ENCODE data around the gene TSKU. TPM values are rescaled to one million over a fixed set of nuclear protein-coding genes. Genes with fewer than 3 reads are reported as not detected.

TSKU gene
- total RNA-seq, 1 experiment from 2014 or later = 20.1 TPM

- intact Hi-C loops (cut with micrococcal nuclease) = no loop called here
- Mint-ChIP-seq H3K9me3 (ENCODE audit: unreplicated experiment) (no peaks in the 10 kb centered on the region), H3K27me3 (ENCODE audit: insufficient read depth, unreplicated experiment) (no peaks in the 10 kb centered on the region), H3K4me3 (ENCODE audit: unreplicated experiment) (no peak overlapping the region), H3K36me3 (ENCODE audit: insufficient read depth, unreplicated experiment) (no peaks in the 10 kb centered on the region), H3K4me1 (ENCODE audit: insufficient read depth, unreplicated experiment) (peaks cover 27% of the 10 kb centered on the region), H3K27ac (ENCODE audit: low read depth, unreplicated experiment) (no peak overlapping the region)
- no TSS peak for BruUV-seq (replicated peaks)
- no peak for DNase-seq (ENCODE audit: unreplicated experiment)
- TF ChIP-seq CTCF (IDR thresholded peaks at IDR 0.05; ENCODE audit: unreplicated experiment) = no peak
- POLR2A ChIA-PET = interaction anchor here (0.6 kb wide), 1 partner anchor 70 kb away, joined by 3 read pairs; no protein-coding TSS in a partner anchor
- CTCF ChIA-PET = no interaction called here
These were observed 39.2 kb downstream of the TSKU start for GRCh38 chr11:76822406-76822805.

GRCh38 chr11:76823481-76824028, 40.4 kb downstream of the TSKU start:
- Mint-ChIP-seq H3K27ac (ENCODE audit: low read depth, unreplicated experiment) (peak overlapping the region; percentile 67), H3K4me1 (ENCODE audit: insufficient read depth, unreplicated experiment) (peaks cover 27% of the 10 kb centered on the region), H3K4me3 (ENCODE audit: unreplicated experiment) (peak overlapping the region; percentile 51), H3K9me3 (ENCODE audit: unreplicated experiment) (no peaks in the 10 kb centered on the region), H3K36me3 (ENCODE audit: insufficient read depth, unreplicated experiment) (no peaks in the 10 kb centered on the region), H3K27me3 (ENCODE audit: insufficient read depth, unreplicated experiment) (no peaks in the 10 kb centered on the region)
- DNase-seq (ENCODE audit: unreplicated experiment) = peak; percentile 97
- intact Hi-C loops (cut with micrococcal nuclease) = no loop called here
- POLR2A ChIA-PET = interaction anchor here (1.0 to 3.1 kb wide), 7 partner anchors 12 to 41 kb away, joined by 3 to 27 read pairs (median 5); partner anchors contain the start of genes ACER3 and TSKU
- CTCF ChIA-PET = interaction anchor here (0.9 to 2.1 kb wide), 6 partner anchors 11 to 98 kb away, joined by 3 to 19 read pairs (median 6); no protein-coding TSS in a partner anchor
- TF ChIP-seq CTCF (IDR thresholded peaks at IDR 0.05; ENCODE audit: unreplicated experiment) = no peak
- BruUV-seq (replicated peaks) = no TSS peak

- peaks cover 27% of the 10 kb centered on the region for H3K4me1 Mint-ChIP-seq (ENCODE audit: insufficient read depth, unreplicated experiment)
- H3K27ac Mint-ChIP-seq (ENCODE audit: low read depth, unreplicated experiment) = peak overlapping the region; percentile 67
- no TSS peak for BruUV-seq (replicated peaks)
- peak; percentile 84 for DNase-seq (ENCODE audit: unreplicated experiment)
- ChIA-PET CTCF (interaction anchor here (0.6 to 2.1 kb wide), 9 partner anchors 11 to 1171 kb away, joined by 3 to 19 read pairs (median 6); no protein-coding TSS in a partner anchor), POLR2A (interaction anchor here (0.7 to 3.1 kb wide), 11 partner anchors 12 to 95 kb away, joined by 3 to 27 read pairs (median 4); partner anchors contain the start of genes ACER3 and TSKU)
- TF ChIP-seq CTCF (IDR thresholded peaks at IDR 0.05; ENCODE audit: unreplicated experiment) = no peak
- intact Hi-C loops (cut with micrococcal nuclease) = no loop called here
- H3K9me3 Mint-ChIP-seq (ENCODE audit: unreplicated experiment) = no peaks in the 10 kb centered on the region
- no peaks in the 10 kb centered on the region for H3K36me3 Mint-ChIP-seq (ENCODE audit: insufficient read depth, unreplicated experiment)
- peak overlapping the region; percentile 51 for H3K4me3 Mint-ChIP-seq (ENCODE audit: unreplicated experiment)
- H3K27me3 Mint-ChIP-seq (ENCODE audit: insufficient read depth, unreplicated experiment) = no peaks in the 10 kb centered on the region
These were observed 41.2 kb downstream of the TSKU start for GRCh38 chr11:76824083-76824939.
